Central memory CD4-positive, alpha-beta T cell (primary cell): ENCODE results near the gene B3GLCT.
"Not testable (repeated sequence)": the region's sequence is repeated elsewhere in the genome, so short reads cannot be mapped to it uniquely, and the experiment has no call there.

ENCODE experiments used
- DNase-seq: peaks from one replicate; pipeline ENCODE4 v3.0.0; 2022

The B3GLCT gene

GRCh38 chr13:31184981-31185645, 14.7 kb upstream of the B3GLCT start:
- DNase-seq: no peak

- DNase-seq: no peak
Measured at GRCh38 chr13:31191748-31192147, 8.0 kb upstream of the B3GLCT start.

GRCh38 chr13:31192306-31192705, 7.5 kb upstream of the B3GLCT start:
- DNase-seq: no peak

- DNase-seq: no peak
Measured at GRCh38 chr13:31195616-31196015, 4.2 kb upstream of the B3GLCT start.

- DNase-seq: no peak
Measured at GRCh38 chr13:31196992-31197391, 2.8 kb upstream of the B3GLCT start.

GRCh38 chr13:31198519-31198918, 1.3 kb upstream of the B3GLCT start:
- DNase-seq: no peak

GRCh38 chr13:31199527-31199848, 287 bp upstream of the B3GLCT start:
- DNase-seq: no peak

- DNase-seq: no peak
Measured at GRCh38 chr13:31200637-31200971, 829 bp downstream of the B3GLCT start.

GRCh38 chr13:31201341-31202031, 1.7 kb downstream of the B3GLCT start:
- no peak for DNase-seq

- DNase-seq: no peak
Measured at GRCh38 chr13:31204592-31204991, 4.8 kb downstream of the B3GLCT start.

- no peak for DNase-seq
Measured at GRCh38 chr13:31207661-31208552, 8.1 kb downstream of the B3GLCT start.

GRCh38 chr13:31208559-31209122, 8.9 kb downstream of the B3GLCT start:
- DNase-seq: no peak

GRCh38 chr13:31209172-31209840, 9.5 kb downstream of the B3GLCT start:
- peak; percentile 25 for DNase-seq

GRCh38 chr13:31209841-31210210, 10.1 kb downstream of the B3GLCT start:
- DNase-seq: no peak

- DNase-seq: no peak
Measured at GRCh38 chr13:31213651-31214289, 14.0 kb downstream of the B3GLCT start.

- no peak for DNase-seq
Measured at GRCh38 chr13:31214435-31214834, 14.7 kb downstream of the B3GLCT start.

GRCh38 chr13:31216916-31217315, 17.1 kb downstream of the B3GLCT start:
- DNase-seq: not testable (repeated sequence)

- no peak for DNase-seq
Measured at GRCh38 chr13:31219909-31220598, 20.3 kb downstream of the B3GLCT start.

- no peak for DNase-seq
Measured at GRCh38 chr13:31221057-31221456, 21.3 kb downstream of the B3GLCT start.

GRCh38 chr13:31223215-31223614, 23.4 kb downstream of the B3GLCT start:
- no peak for DNase-seq

GRCh38 chr13:31223640-31224039, 23.9 kb downstream of the B3GLCT start:
- no peak for DNase-seq

GRCh38 chr13:31224174-31224669, 24.4 kb downstream of the B3GLCT start:
- DNase-seq: no peak
